ENCODE data around the gene NUTF2. TPM values are rescaled to one million over a fixed set of nuclear protein-coding genes. Genes with fewer than 3 reads are reported as not detected.
A peak's percentile ranks its signal among the peaks of the same experiment; 100 is the strongest.

NUTF2 gene
- total RNA-seq, 4 donors from 2014 or later = 88.5 to 136 (median 109) TPM

DNA sequence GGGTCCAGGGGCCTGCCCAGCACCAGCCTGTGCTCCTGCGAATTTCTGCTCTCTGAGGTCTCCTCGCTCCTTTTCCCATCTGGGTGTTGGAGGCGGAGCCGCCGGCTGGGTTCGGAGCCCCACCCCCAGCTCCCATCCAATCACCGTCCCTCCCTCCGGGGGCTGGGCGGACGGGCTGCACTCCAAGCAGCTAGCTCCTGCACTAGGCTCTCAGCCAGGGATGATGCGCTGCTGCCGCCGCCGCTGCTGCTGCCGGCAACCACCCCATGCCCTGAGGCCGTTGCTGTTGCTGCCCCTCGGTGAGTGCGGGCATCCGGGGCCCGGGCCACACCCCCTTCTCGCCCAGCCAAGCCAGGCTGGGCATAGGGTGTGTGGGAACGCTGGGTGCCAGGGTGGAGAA is 38.0 kb downstream of the NUTF2 start, which contains the start of gene NRN1L:
NRN1L (plus strand) TSS at position 202 of the 400 bp plus-strand sequence; CDS start at position 221, 19 bp downstream.
- TF ChIP-seq, protein P1, sequence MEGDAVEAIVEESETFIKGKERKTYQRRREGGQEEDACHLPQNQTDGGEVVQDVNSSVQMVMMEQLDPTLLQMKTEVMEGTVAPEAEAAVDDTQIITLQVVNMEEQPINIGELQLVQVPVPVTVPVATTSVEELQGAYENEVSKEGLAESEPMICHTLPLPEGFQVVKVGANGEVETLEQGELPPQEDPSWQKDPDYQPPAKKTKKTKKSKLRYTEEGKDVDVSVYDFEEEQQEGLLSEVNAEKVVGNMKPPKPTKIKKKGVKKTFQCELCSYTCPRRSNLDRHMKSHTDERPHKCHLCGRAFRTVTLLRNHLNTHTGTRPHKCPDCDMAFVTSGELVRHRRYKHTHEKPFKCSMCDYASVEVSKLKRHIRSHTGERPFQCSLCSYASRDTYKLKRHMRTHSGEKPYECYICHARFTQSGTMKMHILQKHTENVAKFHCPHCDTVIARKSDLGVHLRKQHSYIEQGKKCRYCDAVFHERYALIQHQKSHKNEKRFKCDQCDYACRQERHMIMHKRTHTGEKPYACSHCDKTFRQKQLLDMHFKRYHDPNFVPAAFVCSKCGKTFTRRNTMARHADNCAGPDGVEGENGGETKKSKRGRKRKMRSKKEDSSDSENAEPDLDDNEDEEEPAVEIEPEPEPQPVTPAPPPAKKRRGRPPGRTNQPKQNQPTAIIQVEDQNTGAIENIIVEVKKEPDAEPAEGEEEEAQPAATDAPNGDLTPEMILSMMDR (IDR thresholded peaks at IDR 0.05) = no peak
- no peak for TF ChIP-seq POLR2A (IDR thresholded peaks at IDR 0.05)
- peak; percentile 75 to 97 for DNase-seq (ENCODE audit: low spot score in 2 of 2)
- intact Hi-C loops (cut with DNase I; ENCODE audit: low total_unique reads) = loop anchor here (5.0 kb wide), 1 partner anchor 43 kb away; no protein-coding TSS in a partner anchor
- 0 to 24% methylated on average over 10 to 22 of the region's 22 CpGs for WGBS, 2 donors
- H3K4me3 ChIP-seq (ENCODE audit: low read depth, poor library complexity, severe bottlenecking) = no peak within 1 kb of the TSS

DNA sequence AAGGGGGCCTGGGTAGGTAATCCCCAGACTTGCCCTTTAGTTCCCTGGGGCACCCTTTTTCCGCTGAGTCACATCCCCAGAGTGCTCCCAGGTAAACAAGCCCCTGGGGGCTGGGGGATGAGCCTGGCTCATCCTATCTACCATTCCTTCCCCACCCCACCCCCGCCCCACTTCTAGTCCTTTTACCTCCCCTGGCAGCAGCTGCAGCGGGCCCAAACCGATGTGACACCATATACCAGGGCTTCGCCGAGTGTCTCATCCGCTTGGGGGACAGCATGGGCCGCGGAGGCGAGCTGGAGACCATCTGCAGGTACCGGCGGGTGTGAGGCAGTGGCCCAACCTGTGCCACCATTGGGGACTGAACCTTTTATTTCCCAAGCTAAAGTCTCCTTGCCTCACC is 38.8 kb downstream of the NUTF2 start:
- TF ChIP-seq, protein P1 (IDR thresholded peaks at IDR 0.05) = no peak
- no peak for TF ChIP-seq POLR2A (IDR thresholded peaks at IDR 0.05)
- intact Hi-C loops (cut with DNase I; ENCODE audit: low total_unique reads) = no loop called here
- DNase-seq (ENCODE audit: low spot score in 2 of 2) = no peak
- no peak overlapping the region for H3K4me3 ChIP-seq (ENCODE audit: low read depth, poor library complexity, severe bottlenecking)
- 91 to 95% methylated on average over 12 of the region's 12 CpGs for WGBS, 2 donors

DNA sequence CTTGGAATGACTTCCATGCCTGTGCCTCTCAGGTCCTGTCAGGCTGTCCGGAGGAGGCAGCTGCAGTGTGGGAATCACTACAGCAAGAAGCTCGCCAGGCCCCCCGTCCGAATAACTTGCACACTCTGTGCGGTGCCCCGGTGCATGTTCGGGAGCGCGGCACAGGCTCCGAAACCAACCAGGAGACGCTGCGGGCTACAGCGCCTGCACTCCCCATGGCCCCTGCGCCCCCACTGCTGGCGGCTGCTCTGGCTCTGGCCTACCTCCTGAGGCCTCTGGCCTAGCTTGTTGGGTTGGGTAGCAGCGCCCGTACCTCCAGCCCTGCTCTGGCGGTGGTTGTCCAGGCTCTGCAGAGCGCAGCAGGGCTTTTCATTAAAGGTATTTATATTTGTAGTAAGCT is 39.2 kb downstream of the NUTF2 start:
- TF ChIP-seq, protein P1 (IDR thresholded peaks at IDR 0.05) = no peak
- TF ChIP-seq POLR2A (IDR thresholded peaks at IDR 0.05) = no peak
- no peak for DNase-seq (ENCODE audit: low spot score in 2 of 2)
- intact Hi-C loops (cut with DNase I; ENCODE audit: low total_unique reads) = no loop called here
- WGBS, 2 donors = 96% methylated on average over 7 to 12 of the region's 19 CpGs
- no peak overlapping the region for H3K4me3 ChIP-seq (ENCODE audit: low read depth, poor library complexity, severe bottlenecking)

DNA sequence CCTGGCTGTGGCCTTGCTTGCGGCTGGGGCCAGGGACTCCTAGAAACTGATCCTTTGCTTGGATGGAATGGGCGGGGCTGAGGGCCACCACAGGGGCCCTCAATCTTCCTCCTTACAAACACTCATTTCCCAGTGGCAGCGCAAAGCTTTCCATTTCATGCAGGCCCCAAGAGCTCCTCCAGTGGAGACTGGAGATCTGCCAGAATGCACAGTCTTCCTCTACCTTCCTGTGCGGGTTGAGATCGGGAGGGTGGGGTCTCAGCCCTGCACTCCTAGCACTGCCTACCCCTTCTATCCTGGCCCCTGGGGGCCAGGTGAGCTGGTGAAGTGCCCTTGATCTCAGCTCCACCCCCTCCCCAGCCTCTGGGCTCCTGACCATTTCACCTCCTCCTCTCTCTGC is 39.7 kb downstream of the NUTF2 start:
- intact Hi-C loops (cut with DNase I; ENCODE audit: low total_unique reads) = no loop called here
- 91 to 95% methylated on average over 5 of the region's 5 CpGs for WGBS, 2 donors
- TF ChIP-seq, protein P1 (IDR thresholded peaks at IDR 0.05) = no peak
- TF ChIP-seq POLR2A (IDR thresholded peaks at IDR 0.05) = no peak
- H3K4me3 ChIP-seq (ENCODE audit: low read depth, poor library complexity, severe bottlenecking) = no peak overlapping the region
- DNase-seq (ENCODE audit: low spot score in 2 of 2) = no peak

DNA sequence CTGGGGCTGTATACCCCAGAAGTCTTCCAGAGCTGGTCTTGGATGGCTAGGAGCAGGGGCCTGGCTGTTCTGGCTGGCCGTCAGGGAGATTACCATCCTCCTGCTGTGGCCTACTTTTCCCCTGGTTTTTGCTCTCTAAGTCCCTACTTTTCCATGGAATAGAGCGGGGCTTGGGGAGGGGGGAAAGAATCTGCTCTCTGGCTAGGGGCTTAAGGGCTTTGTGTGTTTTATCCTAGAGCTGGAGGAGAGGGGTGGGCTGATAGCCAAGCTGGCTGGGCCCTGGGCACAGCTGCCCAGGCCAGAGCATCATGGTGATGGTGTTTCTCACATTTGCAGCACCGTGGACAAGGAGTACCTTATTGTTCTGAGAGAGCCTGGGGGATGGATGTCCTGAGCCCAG is 41.6 kb downstream of the NUTF2 start:
- intact Hi-C loops (cut with DNase I; ENCODE audit: low total_unique reads) = no loop called here
- no peak overlapping the region for H3K4me3 ChIP-seq (ENCODE audit: low read depth, poor library complexity, severe bottlenecking)
- WGBS, 2 donors = 78% methylated on average over 3 of the region's 3 CpGs
- TF ChIP-seq POLR2A (IDR thresholded peaks at IDR 0.05) = no peak
- TF ChIP-seq, protein P1 (IDR thresholded peaks at IDR 0.05) = no peak
- no peak for DNase-seq (ENCODE audit: low spot score in 2 of 2)

DNA sequence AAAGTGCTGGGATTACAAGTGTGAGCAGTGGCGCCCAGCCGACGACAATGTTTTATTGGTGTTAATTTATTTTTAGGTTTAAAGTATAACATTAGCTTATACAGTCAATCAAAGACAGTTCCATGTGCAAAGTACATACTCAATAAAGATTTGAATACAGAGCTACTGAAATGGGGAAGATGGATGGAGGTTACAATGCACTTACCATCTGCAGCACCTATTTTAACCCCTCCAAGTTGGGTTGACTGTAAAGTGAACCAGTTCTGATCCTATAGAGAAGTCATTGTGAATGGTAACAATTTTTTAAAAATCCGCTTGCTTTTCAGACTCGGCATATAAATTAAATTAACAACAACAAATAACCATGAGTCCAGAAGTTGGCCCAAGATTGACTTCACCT is 45.6 kb downstream of the NUTF2 start:
- TF ChIP-seq POLR2A (IDR thresholded peaks at IDR 0.05) = no peak
- TF ChIP-seq, protein P1 (IDR thresholded peaks at IDR 0.05) = no peak
- intact Hi-C loops (cut with DNase I; ENCODE audit: low total_unique reads) = no loop called here
- 46 to 53% methylated on average over 5 of the region's 5 CpGs for WGBS, 2 donors

More for the DNA sequence above, 45.6 kb downstream of the NUTF2 start:
- H3K4me3 ChIP-seq (ENCODE audit: low read depth, poor library complexity, severe bottlenecking) = no peak overlapping the region
- DNase-seq (ENCODE audit: low spot score in 2 of 2) = no peak

Data from lower leg skin (tissue), 4 donors.